HG02973 (cell line): ENCODE measurements around the gene ODF4.
"Not testable (repeated sequence)": the region's sequence is repeated elsewhere in the genome, so short reads cannot be mapped to it uniquely, and the experiment has no call there.

Source experiments
- ATAC-seq: cut with Tn5 transposase; IDR thresholded peaks from one replicate; pipeline ENCODE4 v1.9.1; 2021; ENCODE audit warnings: moderate library complexity; ENCODE audit not compliant: unreplicated experiment

The ODF4 gene

GRCh38 chr17:8324923-8325322, 14.7 kb upstream of the ODF4 start:
- no peak for ATAC-seq

GRCh38 chr17:8326511-8327302, 12.9 kb upstream of the ODF4 start:
- no peak for ATAC-seq

- no peak for ATAC-seq
Measured at GRCh38 chr17:8327303-8327649, 12.4 kb upstream of the ODF4 start.

- ATAC-seq = no peak
Measured at GRCh38 chr17:8332128-8332527, 7.5 kb upstream of the ODF4 start.

GRCh38 chr17:8332688-8333087, 7.0 kb upstream of the ODF4 start:
- no peak for ATAC-seq

DNA sequence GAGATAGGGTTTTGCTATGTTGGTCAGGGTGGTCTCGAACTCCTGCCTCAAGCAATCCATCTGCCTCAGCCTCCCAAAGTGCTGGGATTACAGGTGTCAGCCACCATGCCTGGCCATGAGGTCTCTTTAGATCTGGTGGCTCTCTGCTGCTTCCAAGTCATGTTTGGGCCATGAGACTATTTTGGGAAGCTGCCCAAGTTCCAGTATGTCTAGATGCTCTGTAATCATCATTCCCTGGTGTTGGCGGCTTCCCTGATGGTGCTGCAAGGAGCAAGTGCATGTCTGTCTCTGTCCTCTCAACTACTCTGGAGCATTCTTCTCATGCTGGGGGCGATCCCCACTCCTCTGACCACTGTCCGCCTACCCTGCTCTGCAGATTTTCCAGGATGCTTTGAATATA, 6.4 kb upstream of the ODF4 start:
- no peak for ATAC-seq

GRCh38 chr17:8337802-8338752, 1.6 kb upstream of the ODF4 start:
- no peak for ATAC-seq

GRCh38 chr17:8338753-8339140, 893 bp upstream of the ODF4 start:
- no peak for ATAC-seq

DNA sequence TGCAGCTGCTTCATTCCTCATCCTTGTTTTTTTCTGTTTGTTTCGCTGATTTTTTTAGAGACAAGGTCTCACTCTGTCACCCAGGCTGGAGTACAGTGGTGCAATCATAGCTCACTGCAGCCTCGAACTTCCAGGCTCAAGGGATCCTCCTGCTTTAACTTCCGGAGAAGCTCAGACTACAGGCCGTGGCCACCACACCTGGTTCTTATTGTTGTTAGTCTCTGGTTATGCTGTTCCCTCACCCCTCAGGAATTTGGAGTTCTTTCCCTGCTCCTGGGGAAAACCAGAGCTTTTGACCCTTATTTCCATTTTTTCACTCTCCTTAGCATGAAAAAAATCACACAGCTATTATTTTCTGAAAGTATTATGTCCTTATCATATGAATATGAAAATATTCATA, 1.8 kb downstream of the ODF4 start:
- ATAC-seq = no peak

- ATAC-seq = no peak
Measured at GRCh38 chr17:8345052-8345690, 5.5 kb downstream of the ODF4 start.

DNA sequence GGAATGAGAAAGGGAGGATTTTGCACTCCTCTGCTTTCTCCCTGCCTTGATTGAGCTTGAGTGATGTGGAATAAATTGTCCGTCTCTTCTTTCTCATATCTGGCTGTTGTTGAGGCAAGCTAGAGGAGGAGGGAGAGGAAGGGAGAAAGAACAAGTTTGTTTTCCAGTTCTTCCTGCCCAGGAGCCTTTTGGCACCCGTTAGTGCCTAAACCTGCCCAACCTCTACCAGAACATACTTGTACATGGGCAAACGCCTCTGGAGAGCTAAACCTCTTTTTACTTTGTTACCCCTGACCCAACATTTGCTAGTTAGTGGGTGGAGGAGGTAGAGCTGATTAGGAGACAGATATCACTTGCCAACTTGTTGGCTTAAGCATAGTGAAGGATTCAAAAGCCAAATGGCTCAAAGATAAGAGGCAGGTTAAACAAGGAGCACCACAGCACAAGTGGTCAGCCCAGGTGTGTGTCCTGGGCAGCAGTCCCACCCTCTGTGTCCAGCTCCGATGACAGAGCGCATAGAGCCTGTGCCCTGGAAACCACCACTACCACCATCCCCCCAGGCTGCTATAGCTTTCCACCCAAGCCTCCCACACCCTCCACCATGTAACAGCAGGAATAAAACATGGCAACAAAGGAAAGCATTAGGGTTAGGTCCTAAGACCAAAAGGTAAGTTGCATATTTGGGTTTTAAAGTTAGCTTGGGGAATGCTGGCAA, 6.5 kb downstream of the ODF4 start:
- ATAC-seq = no peak

- ATAC-seq = not testable (repeated sequence)
Measured at GRCh38 chr17:8347001-8347400, 7.4 kb downstream of the ODF4 start.

DNA sequence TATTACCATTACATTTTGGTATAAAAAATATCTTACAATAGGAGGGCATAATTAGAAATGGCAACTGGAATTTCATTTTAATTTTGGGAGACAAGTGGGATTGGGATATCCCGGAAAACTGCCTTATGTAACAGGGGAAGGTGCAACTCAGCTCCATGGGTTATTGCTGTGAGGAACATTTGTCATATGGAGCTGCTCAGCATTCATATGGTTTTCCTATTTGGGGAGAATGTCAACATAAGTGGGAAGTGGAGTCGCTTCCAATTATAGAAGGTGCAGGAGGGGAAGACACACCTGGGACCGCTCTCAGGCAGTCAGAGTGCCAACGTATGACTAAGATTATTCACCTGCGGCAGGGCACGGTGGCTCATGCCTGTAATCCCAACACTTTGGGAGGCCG, 10.7 kb downstream of the ODF4 start:
- ATAC-seq = no peak

DNA sequence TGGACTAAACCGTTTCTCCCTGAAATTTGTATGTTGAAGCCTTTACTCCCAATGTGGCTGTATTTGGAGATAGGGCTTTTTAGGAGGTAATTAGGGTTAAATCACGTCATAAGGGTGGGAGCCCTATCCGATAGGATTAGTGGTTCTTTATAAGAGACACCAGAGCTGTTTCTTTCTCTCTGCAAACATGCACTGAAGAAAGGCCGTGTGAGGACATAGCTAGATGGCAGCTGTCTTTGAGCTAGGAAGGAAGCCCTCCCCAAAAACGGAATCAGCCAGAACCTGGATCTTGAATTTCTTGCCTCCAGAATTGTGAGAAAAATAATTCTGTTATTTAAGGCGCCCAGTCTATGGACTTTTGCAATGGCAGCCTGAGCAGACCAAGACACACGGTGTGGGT, 14.1 kb downstream of the ODF4 start:
- no peak for ATAC-seq

GRCh38 chr17:8354236-8354635, 14.6 kb downstream of the ODF4 start:
- no peak for ATAC-seq

DNA sequence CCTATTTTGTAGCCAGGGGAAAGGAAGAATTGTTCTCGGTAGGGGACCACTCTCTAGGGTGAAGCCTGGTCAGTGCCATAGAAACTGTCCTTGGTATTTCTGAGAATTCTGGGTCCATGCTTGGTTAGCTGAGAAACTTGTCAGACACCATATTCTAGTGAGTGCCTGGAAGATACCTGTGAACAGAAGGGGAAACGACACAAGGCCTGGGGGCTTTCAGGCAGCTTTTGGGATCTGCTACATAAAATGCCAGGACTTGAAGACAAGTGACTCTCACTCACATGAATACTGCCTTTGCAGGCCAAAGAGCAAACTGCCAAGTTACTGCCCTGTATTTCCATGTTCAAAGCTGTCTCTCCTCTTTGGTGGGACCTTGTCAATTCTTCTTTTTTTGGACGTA, 18.3 kb downstream of the ODF4 start:
- no peak for ATAC-seq

- no peak for ATAC-seq
Measured at GRCh38 chr17:8359769-8360168, 20.1 kb downstream of the ODF4 start.

GRCh38 chr17:8360260-8360659, 20.6 kb downstream of the ODF4 start:
- ATAC-seq = no peak

GRCh38 chr17:8360751-8361150, 21.1 kb downstream of the ODF4 start:
- ATAC-seq = no peak

GRCh38 chr17:8362651-8363332, 23.2 kb downstream of the ODF4 start:
- no peak for ATAC-seq
